ENCODE data around the gene PSMD5.

Gene PSMD5

GRCh38 chr9:120875954-120876841 lies 33.5 kb upstream of the PSMD5 start:
- Histone ChIP-seq H3K4me2 (ENCODE audit: low read depth, low read length, poor library complexity, severe bottlenecking) (peak overlapping the region; percentile 93), H3K9ac (ENCODE audit: low read length) (peak overlapping the region; percentile 100), H3K27me3 (ENCODE audit: low read length) (no peaks in the 10 kb centered on the region), H3K36me3 (ENCODE audit: low read length) (peaks cover 11% of the 10 kb centered on the region; the same call in 1 of the 2 replicates), H3K27ac (ENCODE audit: low read depth, low read length) (peak overlapping the region; percentile 99), H3F3A (ENCODE audit: insufficient read depth) (peaks cover 74% of the 10 kb centered on the region), H3K9me2 (replicated peaks; ENCODE audit: insufficient read depth, low read length) (no peaks in the 10 kb centered on the region), H3K4me3 (ENCODE audit: insufficient read depth, low read length, poor library complexity, severe bottlenecking) (peak overlapping the region; percentile 98), H3K79me2 (ENCODE audit: insufficient read depth, low read length) (peaks cover 8% of the 10 kb centered on the region; the same call in 1 of the 2 replicates), H2AFZ (ENCODE audit: low read depth, low read length, severe bottlenecking) (peak overlapping the region; percentile 28), H4K20me1 (ENCODE audit: low read depth, low read length) (no peaks in the 10 kb centered on the region), H3K9me3 (ENCODE audit: insufficient read depth, low read length) (no peaks in the 10 kb centered on the region)
- TF ChIP-seq EZH2phosphoT487 (conservative IDR thresholded peaks at IDR 0.05; ENCODE audit: low read length) (no peak), CTCF (IDR thresholded peaks at IDR 0.05; ENCODE audit: insufficient read depth, low read length, poor library complexity, severe bottlenecking) (no peak)

- no peaks in the 10 kb centered on the region for H3K9me3 ChIP-seq (ENCODE audit: insufficient read depth, low read length)
- peaks cover 8% of the 10 kb centered on the region; the same call in 1 of the 2 replicates for H3K79me2 ChIP-seq (ENCODE audit: insufficient read depth, low read length)
- H3F3A ChIP-seq (ENCODE audit: insufficient read depth), result peaks cover 79% of the 10 kb centered on the region
- peaks cover 14% of the 10 kb centered on the region; the same call in 1 of the 2 replicates for H3K36me3 ChIP-seq (ENCODE audit: low read length)
- H3K27ac ChIP-seq (ENCODE audit: low read depth, low read length), result peak overlapping the region; percentile 99
- H3K9me2 ChIP-seq (replicated peaks; ENCODE audit: insufficient read depth, low read length), result no peaks in the 10 kb centered on the region
- H4K20me1 ChIP-seq (ENCODE audit: low read depth, low read length), result no peaks in the 10 kb centered on the region
- H3K4me2 ChIP-seq (ENCODE audit: low read depth, low read length, poor library complexity, severe bottlenecking), result peak overlapping the region; percentile 93
- H3K9ac ChIP-seq (ENCODE audit: low read length), result peak overlapping the region; percentile 100
- no peaks in the 10 kb centered on the region for H3K27me3 ChIP-seq (ENCODE audit: low read length)
- H3K4me3 ChIP-seq (ENCODE audit: insufficient read depth, low read length, poor library complexity, severe bottlenecking), result peak overlapping the region; percentile 98
- TF ChIP-seq EZH2phosphoT487 (conservative IDR thresholded peaks at IDR 0.05; ENCODE audit: low read length), result no peak
- no peak for TF ChIP-seq CTCF (IDR thresholded peaks at IDR 0.05; ENCODE audit: insufficient read depth, low read length, poor library complexity, severe bottlenecking)
- H2AFZ ChIP-seq (ENCODE audit: low read depth, low read length, severe bottlenecking), result no peak overlapping the region
These were observed 32.9 kb upstream of the PSMD5 start for GRCh38 chr9:120875643-120875953.

DNA sequence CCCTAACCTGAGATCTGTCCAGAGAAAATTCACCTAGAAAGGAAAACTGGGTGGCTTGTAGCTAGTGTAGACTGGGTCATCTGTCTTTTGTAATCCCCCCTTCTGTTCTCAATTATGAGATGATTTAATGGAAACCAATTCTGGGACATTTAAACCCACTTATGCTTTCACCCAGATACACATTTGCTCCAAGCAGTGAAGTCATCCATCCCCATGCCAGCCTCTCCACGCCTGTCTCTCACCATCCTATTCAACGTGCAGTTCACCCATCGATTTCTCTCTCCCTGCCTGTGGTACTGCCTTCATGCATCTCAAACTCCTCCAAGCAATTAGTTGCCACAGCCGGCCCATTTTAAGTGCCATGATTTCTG lies 32.5 kb upstream of the PSMD5 start:
- Histone ChIP-seq H3K9me3 (ENCODE audit: insufficient read depth, low read length) (no peaks in the 10 kb centered on the region), H3K4me2 (ENCODE audit: low read depth, low read length, poor library complexity, severe bottlenecking) (peak overlapping the region; percentile 93), H4K20me1 (ENCODE audit: low read depth, low read length) (no peaks in the 10 kb centered on the region), H3K9ac (ENCODE audit: low read length) (peak overlapping the region; percentile 100), H3K9me2 (replicated peaks; ENCODE audit: insufficient read depth, low read length) (no peaks in the 10 kb centered on the region), H3K79me2 (ENCODE audit: insufficient read depth, low read length) (peaks cover 8% of the 10 kb centered on the region; the same call in 1 of the 2 replicates), H3K36me3 (ENCODE audit: low read length) (peaks cover 14% of the 10 kb centered on the region; the same call in 1 of the 2 replicates), H2AFZ (ENCODE audit: low read depth, low read length, severe bottlenecking) (no peak overlapping the region), H3K27ac (ENCODE audit: low read depth, low read length) (peak overlapping the region; percentile 99), H3F3A (ENCODE audit: insufficient read depth) (peaks cover 83% of the 10 kb centered on the region), H3K4me3 (ENCODE audit: insufficient read depth, low read length, poor library complexity, severe bottlenecking) (no peak overlapping the region), H3K27me3 (ENCODE audit: low read length) (no peaks in the 10 kb centered on the region)
- TF ChIP-seq CTCF (IDR thresholded peaks at IDR 0.05; ENCODE audit: insufficient read depth, low read length, poor library complexity, severe bottlenecking), result no peak
- no peak for TF ChIP-seq EZH2phosphoT487 (conservative IDR thresholded peaks at IDR 0.05; ENCODE audit: low read length)

Measured in SU-DHL-6 (cell line).